ENCODE measurements around the gene FOXL3. TPM values are rescaled to one million over a fixed set of nuclear protein-coding genes. Genes with fewer than 3 reads are reported as not detected.
A peak's percentile ranks its signal among the peaks of the same experiment; 100 is the strongest.
"Not testable (repeated sequence)": the region's sequence is repeated elsewhere in the genome, so short reads cannot be mapped to it uniquely, and the experiment has no call there.

The FOXL3 gene
- not detected for total RNA-seq

DNA sequence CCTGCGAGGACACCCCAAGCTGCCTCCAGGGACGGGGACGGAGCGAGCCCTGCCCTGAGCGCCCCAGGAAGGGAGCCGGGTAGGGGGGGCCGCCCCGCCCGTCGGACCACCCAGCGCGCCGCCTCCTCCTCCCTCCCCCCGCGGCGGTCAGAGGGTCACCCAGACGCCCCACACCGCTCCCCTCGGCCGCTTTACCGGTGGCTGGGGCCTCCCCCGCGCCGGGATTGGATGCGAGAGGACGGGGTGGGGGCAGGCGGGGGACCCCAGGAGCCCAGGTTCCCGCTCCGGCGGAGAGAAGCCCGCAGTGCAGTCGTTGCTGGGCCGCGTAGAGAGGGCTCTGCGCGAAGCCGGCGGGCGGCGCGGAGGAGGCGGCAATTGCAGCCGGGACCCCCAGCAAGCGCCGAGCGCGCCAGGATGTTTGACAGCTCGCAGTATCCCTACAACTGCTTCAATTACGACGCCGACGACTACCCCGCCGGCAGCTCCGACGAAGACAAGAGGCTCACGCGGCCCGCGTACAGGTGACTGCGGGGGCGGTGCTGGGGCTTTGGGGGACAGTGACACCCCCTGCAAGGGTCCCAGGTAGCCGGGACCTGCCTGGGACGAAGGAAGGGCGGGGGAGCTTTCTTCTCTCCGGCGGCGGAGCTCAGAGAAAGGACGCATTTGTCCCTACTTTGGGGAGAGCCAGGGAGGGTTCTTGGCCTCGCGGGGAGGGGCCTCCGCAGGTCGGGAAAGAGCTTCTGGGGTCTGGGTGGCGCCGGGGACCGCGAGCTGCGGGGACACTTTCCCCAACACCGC lies at the start of gene FOXL3:
TSS of gene FOXL3 (plus strand) at position 415 of the 798 bp plus-strand sequence. CDS start at position 415, 0 bp downstream.
- DNase-seq = no peak
- Histone ChIP-seq H3K9me3 (no peaks in the 10 kb centered on the region), H3K4me1 (no peaks in the 10 kb centered on the region), H3K4me3 (no peak within 1 kb of the TSS), H3K36me3 (no peaks in the 10 kb centered on the region), H3K27me3 (peaks cover 12 to 23% of the 10 kb centered on the region in 2 donors), H3K27ac (no peak within 1 kb of the TSS)
- TF ChIP-seq POLR2A (IDR thresholded peaks at IDR 0.05) = no peak
- TF ChIP-seq, protein P1, sequence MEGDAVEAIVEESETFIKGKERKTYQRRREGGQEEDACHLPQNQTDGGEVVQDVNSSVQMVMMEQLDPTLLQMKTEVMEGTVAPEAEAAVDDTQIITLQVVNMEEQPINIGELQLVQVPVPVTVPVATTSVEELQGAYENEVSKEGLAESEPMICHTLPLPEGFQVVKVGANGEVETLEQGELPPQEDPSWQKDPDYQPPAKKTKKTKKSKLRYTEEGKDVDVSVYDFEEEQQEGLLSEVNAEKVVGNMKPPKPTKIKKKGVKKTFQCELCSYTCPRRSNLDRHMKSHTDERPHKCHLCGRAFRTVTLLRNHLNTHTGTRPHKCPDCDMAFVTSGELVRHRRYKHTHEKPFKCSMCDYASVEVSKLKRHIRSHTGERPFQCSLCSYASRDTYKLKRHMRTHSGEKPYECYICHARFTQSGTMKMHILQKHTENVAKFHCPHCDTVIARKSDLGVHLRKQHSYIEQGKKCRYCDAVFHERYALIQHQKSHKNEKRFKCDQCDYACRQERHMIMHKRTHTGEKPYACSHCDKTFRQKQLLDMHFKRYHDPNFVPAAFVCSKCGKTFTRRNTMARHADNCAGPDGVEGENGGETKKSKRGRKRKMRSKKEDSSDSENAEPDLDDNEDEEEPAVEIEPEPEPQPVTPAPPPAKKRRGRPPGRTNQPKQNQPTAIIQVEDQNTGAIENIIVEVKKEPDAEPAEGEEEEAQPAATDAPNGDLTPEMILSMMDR (IDR thresholded peaks at IDR 0.05) = no peak
- intact Hi-C loops (cut with DNase I; ENCODE audit: low total_unique reads) = no loop called here

DNA sequence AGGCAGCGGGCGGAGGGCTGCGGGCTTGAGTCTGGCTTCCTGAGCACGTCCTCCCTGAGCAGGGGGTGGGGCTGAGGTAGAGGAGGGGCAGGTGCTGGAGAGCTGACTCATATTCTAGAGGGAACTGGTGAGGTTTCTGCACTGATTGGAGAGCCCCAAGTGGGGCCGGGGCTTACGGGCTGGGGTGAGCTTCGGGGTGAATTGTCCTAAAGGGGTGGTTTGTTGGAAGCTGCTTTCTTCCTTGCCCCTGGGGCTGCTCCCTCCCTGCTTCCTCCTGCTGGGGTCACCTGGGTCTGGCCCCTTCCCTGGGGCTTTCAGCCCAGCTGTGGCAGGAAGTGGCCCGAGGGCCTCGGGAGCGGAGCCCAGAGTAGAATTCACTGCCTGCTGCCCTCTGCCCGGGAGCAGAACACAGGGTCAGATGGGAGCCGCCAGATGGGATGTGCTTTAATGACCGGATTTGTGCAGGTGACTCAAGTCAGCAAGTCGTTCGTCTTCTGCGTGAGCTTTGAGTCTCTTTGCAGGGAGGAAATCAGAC lies 49.0 kb upstream of the FOXL3 start:
- Histone ChIP-seq H3K27me3 (no peaks in the 10 kb centered on the region), H3K36me3 (no peaks in the 10 kb centered on the region), H3K4me1 (no peaks in the 10 kb centered on the region), H3K27ac (no peak overlapping the region), H3K4me3 (no peak overlapping the region), H3K9me3 (no peaks in the 10 kb centered on the region)
- DNase-seq = no peak
- intact Hi-C loops (cut with DNase I; ENCODE audit: low total_unique reads) = no loop called here
- TF ChIP-seq, protein P1 (IDR thresholded peaks at IDR 0.05) = no peak
- TF ChIP-seq POLR2A (IDR thresholded peaks at IDR 0.05) = no peak

DNA sequence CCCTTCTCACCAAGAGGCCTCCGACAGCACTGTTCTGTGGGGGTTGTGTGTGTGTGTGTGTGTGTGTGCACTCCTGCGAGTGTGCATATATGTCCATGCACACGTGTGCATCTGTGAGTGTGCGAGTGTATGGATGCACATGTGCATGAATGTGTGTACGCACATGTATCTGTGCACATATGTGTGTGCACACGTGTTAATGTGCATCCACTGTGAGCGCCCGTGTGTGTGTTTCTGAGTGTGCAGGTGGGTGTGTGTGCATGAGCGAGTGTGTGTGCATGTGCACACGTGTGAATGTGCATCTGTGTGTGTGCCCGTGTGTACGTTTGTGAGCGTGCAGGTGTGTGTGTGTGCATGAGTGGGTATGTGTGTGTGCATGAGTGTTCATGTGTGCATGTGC lies 48.5 kb upstream of the FOXL3 start:
- Histone ChIP-seq H3K4me3 (no peak overlapping the region), H3K4me1 (no peaks in the 10 kb centered on the region), H3K36me3 (no peaks in the 10 kb centered on the region), H3K27ac (no peak overlapping the region), H3K27me3 (no peaks in the 10 kb centered on the region), H3K9me3 (no peaks in the 10 kb centered on the region)
- intact Hi-C loops (cut with DNase I; ENCODE audit: low total_unique reads) = no loop called here
- no peak for DNase-seq
- no peak for TF ChIP-seq POLR2A (IDR thresholded peaks at IDR 0.05)
- TF ChIP-seq, protein P1 (IDR thresholded peaks at IDR 0.05) = no peak

DNA sequence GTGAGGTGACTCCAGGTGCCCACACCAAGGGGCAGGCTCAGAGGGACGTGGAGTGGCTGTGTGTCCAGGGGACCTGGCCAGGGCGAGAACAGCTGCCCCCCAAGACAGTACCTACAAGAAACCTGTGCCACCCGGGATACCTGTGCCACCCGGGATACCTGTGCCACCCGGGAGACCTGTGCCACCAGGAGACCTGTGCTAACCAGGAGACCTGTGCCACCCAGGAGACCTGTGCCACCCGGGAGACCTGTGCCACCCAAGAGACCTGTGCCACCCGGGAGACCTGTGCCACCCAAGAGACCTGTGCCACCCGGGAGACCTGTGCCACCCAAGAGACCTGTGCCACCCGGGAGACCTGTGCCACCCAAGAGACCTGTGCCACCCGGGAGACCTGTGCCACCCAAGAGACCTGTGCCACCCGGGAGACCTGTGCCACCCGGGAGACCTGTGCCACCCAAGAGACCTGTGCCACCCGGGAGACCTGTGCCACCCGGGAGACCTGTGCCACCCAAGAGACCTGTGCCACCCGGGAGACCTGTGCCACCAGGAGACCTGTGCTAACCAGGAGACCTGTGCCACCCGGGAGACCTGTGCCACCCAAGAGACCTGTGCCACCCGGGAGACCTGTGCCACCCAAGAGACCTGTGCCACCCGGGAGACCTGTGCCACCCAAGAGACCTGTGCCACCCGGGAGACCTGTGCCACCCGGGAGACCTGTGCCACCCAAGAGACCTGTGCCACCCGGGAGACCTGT lies 47.0 kb upstream of the FOXL3 start:
- H3K9me3 ChIP-seq; DNase-seq; intact Hi-C loops (cut with DNase I; ENCODE audit: low total_unique reads): not testable (repeated sequence)

DNA sequence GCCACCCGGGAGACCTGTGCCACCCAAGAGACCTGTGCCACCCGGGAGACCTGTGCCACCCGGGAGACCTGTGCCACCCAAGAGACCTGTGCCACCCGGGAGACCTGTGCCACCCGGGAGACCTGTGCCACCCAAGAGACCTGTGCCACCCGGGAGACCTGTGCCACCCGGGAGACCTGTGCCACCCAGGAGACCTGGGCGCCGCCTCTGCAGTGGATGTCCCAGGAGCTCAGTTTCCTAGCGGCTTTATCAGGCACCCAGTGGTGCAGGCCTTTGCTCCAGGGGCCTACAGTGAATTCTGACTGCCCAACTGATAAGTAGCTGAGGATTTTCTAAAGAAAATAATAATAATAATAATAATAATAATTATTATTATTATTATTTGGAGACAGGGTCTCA lies 46.4 kb upstream of the FOXL3 start:
- intact Hi-C loops (cut with DNase I; ENCODE audit: low total_unique reads); H3K4me3 ChIP-seq; H3K27me3 ChIP-seq; H3K36me3 ChIP-seq; H3K27ac ChIP-seq; H3K9me3 ChIP-seq; DNase-seq; H3K4me1 ChIP-seq: not testable (repeated sequence)

More for the DNA sequence above, 47.0 kb upstream of the FOXL3 start:
- not testable (repeated sequence) for H3K27ac ChIP-seq, H3K27me3 ChIP-seq, H3K4me1 ChIP-seq, H3K36me3 ChIP-seq, H3K4me3 ChIP-seq

DNA sequence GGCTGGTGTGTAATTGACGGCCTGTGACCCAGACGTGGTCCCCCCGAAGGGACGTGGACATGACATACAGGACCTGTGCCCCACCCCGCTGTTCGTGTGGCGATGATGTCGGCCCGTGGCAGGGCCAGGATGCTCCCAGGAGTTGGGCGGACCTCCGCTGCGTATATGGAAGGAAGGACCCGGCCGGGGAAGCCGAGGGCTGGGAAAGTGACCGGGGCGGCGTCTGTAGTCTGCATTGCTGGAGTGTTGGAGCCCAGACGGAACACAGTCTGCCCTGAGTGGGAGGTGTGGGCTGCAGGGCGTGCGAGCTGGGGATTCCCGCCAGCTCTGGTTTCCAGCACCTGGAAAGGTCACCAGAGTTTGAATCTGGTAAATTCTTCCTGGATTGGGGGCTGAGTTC lies 45.0 kb upstream of the FOXL3 start:
- Histone ChIP-seq H3K36me3 (no peaks in the 10 kb centered on the region), H3K27ac (peak overlapping the region in 1 of 2 donors; percentile 34)
- TF ChIP-seq, protein P1 (IDR thresholded peaks at IDR 0.05) = no peak
- TF ChIP-seq POLR2A (IDR thresholded peaks at IDR 0.05) = no peak

More for the DNA sequence above, 45.0 kb upstream of the FOXL3 start:
- H3K9me3 ChIP-seq = no peaks in the 10 kb centered on the region
- no peak for DNase-seq
- H3K4me1 ChIP-seq = no peaks in the 10 kb centered on the region
- H3K4me3 ChIP-seq = no peak overlapping the region
- no peaks in the 10 kb centered on the region for H3K27me3 ChIP-seq
- intact Hi-C loops (cut with DNase I; ENCODE audit: low total_unique reads) = no loop called here

Data from uterus (tissue), 4 donors.